HG03442 (cell line): ENCODE data around the gene SOWAHC.
A peak's percentile ranks its signal among the peaks of the same experiment; 100 is the strongest.
"Not testable (repeated sequence)": the region's sequence is repeated elsewhere in the genome, so short reads cannot be mapped to it uniquely, and the experiment has no call there.

Experiments used
- ATAC-seq: cut with Tn5 transposase; IDR thresholded peaks from one replicate; pipeline ENCODE4 v1.9.1; 2021; ENCODE audit warnings: mild to moderate bottlenecking, moderate library complexity; ENCODE audit not compliant: unreplicated experiment

Gene SOWAHC

DNA sequence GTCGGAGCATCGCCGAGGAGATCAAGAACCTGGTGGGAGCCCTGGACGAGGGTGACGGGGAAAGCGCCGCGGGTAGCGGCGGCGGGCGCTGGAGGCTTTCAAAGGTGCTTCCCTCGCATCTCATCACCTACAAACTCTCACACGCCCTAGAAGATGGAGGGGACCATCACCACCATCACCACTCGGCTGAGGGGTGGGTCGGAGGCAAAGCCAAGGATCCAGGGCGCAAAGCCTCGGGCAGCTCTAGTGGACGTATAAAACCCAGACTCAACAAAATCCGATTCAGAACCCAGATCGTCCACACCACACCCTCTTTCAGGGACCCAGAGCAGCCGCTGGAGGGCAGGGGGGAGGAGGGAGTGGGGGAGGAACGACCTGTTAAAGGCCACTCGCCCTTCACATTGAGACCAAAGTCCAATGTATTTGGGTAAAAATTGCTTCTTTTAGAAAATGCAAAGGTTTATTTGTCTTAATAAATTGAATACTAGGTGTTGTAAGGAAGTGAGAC lies 1.5 kb downstream of the SOWAHC start:
- ATAC-seq: no peak

DNA sequence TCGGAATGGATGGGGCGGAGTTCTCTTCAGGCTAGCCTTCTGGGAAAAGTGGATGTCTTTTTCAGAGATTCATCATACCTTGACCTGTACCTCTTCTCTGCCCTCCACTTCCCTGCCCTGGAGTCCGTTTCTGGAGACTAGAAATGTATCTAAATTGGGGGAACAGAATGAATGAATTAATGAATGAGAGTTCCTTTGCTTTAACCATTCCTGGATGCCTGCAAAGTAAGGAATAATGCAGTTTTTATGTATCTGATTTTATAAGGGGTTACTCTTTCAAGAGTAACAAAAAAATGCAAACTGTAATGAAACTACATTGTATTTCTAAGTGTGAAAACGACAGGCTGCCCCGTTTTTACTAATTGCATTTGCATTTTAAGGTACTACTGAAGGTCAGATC lies 2.0 kb downstream of the SOWAHC start:
- ATAC-seq: no peak

DNA sequence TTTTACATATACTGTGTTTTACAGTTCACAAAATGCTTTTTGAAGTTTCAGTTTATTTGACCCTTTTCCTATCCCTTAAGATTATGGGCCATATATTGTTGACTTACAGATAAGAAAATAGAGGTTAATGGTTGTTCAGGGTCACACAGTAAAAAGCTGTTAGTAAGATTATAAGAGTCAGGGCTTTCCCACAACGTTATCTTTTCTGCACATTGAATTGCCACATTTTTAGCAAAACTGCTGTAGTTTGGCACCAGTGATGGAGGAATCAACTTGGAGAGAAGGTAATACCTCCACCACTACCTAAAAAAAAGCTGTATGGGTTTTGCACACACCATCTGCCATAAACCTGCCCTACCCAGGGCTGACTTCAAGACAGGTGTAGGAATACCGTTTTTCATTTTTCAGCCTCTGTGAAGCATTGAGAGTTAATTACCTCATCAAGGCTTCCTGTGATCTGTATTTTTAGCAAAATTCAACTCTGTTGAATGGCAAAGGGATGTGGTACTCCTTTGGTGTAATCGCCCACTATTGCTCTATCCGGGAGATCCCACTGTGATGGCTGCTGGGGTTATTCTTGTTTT lies 5.0 kb downstream of the SOWAHC start:
- ATAC-seq: no peak

DNA sequence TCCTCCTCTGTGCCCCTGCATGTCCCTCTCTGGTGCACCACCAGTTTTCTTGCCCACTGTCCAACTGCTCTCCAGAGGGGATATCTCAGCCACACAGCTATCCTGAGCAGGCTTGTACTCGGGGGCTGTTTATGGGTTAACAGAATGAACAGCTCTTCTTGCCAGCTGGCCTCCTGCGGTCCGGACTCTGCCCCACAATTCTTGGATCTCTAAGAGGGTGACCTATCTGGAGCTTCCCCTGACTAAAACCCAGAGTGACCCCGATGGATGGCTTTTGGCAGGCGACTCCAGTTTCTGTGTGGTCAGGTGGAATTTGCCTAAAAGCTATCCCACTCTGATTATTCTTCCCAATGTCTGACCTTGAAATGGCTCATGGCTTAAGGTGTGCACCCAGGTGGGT lies 9.1 kb downstream of the SOWAHC start:
- no peak for ATAC-seq

DNA sequence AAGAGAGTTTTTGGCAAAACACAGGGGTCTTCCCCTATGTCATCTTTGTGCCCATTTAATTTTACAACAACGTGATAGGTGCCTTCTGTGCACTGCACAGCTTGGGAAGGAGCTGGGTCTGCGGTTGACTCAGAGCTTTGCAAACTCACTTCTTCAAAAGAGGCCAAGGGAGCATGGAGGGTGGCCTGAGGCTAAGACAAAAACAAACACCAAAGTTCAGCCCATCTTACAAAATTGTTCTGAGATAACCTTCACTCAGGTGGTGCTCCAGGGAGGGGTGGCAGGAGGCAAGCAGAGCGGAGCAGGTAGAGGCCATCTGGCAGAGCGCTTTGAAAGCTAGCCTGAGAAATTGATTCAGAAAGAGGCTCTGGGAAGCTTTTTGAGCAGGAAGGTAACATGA lies 9.8 kb downstream of the SOWAHC start:
- no peak for ATAC-seq

DNA sequence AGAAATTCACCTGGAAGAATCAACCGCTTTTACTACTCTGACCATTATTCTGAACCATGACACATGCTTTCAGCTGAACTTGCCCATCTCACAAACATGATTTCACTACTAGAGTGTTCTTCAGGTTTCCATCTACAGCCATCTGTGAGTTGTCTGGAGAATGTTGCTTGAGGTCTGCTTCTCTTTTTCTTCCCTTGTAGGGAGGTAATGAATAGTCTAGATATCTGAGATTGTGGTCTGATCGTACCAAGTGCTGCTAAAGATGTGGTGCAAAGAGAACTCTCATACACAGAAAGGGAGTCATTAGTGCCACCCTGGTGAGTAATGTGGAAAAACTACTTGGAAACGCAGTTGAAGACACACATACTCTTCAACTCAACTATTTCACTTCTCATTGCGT lies 10.2 kb downstream of the SOWAHC start:
- ATAC-seq: no peak

DNA sequence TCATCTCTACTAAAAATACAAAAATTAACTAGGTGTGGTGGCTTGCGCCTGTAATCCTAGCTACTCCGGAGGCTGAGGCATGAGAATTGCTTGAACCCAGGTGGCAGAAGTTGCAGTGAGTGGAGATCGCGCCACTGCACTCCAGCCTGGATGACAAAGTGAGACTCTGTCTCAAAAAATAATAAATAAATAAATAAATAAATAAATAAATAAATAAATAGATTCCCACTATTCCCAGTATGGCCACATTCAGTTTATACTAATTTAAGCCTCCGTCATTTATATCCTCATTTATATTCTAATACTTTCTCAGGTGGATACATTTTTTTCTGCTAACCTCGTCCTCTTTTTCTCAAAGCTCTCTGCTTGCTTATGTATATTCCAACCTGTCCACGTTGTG lies 14.2 kb downstream of the SOWAHC start:
- not testable (repeated sequence) for ATAC-seq

DNA sequence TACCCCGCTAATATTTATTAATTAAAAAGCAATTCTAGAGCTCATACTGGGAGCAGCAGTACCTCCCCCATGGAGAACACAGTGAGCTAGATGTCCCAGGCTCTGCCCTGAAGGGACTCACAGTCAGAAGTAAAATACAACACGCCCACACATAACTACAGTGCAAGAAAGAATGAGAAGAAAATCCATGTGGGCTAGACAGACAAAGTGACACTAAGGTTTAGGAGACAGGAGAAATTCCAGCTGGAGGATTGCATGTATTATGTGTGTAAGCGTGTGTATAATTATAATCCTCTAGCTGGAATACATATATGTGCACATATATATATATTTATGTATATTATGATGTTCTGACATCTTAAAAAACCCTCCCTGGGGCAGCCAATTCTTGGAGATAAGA lies 15.7 kb downstream of the SOWAHC start:
- no peak for ATAC-seq

DNA sequence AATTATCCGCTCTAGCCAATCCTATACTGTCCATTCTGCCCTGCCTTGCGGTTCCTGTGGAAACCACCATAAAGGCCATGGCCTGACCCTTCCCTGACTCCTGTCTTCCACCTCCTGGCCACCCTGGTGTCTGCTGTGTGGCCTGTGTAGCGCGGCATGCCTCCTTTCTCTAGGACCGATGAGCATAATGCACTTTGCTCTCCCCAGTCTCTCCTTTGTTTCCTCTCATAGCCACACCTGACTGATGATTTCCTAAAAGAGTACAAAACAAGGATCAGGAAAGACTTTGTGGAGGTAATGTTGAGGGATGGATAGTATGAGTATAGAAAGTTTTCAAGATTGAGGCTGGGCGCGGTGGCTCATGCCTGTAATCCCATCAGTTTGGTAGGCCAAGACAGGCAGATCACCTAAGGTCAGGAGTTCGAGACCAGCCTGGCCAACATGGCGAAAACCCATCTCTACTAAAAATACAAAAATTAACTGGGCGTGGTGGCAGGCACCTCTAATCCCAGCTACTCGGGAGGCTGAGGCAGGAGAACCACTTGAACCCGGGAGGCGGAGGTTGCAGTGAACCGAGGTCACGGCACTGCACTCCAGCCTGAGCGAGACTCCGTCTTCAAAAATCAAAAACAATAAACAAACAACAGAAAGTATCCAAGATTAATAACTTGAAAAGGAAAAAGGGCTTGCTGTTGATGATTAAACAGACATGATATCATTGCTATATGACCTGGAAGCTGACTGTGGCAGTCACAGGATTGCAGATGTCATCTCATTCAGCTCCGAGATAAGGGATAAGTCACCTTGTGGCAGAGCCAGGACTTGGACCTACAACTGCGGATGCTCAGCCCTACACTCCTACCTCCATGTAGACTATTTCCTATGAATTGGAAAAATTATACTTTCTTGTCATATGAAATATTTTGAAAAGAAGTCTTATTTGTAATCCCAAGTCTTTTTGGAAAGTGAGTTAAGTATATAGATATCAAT lies 16.6 kb downstream of the SOWAHC start:
- ATAC-seq: no peak

DNA sequence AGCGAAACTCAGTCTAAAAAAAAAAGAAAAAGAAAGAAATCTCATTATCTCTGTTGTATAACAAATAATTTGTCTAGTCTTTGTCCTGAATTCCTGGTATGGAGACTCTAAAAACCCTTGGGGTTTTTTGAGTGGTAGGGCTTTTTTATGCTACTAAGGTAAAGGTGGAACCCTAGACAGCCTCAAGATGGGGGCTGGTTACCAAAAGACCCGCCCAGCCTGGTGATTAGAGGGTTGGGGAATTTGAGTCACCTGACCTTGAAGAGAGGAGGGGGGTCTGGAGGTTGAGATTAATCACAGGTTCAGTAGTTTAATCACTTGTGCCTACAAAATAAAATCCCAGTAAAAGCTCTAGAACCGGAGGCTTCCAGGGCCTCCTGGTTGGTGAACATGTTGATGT lies 17.6 kb downstream of the SOWAHC start:
- ATAC-seq: no peak

DNA sequence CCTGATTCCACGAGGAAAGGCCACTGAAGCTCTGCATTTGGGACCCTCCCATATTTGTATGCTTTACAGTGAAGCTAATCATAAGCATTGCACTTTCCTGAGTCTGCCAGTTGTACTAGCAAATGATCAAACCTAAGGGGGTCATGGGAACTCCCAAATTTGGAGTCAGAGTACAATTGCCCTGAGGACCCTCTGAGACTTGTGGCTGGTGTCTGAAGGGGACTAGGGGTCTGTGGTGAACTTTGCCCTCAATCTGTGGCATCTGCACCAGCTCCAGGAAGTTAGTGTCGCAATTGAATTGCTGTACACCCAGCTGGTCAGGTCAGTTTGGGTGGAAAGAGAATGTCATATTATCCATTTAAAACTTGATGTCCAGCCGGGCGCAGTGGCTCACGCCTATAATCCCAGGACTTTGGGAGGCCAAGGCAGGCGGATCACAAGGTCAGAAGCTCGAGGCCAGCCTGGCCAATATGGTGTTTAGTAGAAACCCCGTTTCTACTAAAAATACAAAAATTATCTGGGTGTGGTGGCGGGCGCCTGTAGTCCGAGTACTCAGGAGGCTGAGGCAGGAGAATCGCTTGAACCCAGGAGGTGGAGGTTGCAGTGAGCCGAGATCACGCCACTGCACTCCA lies 18.1 kb downstream of the SOWAHC start:
- no peak for ATAC-seq

DNA sequence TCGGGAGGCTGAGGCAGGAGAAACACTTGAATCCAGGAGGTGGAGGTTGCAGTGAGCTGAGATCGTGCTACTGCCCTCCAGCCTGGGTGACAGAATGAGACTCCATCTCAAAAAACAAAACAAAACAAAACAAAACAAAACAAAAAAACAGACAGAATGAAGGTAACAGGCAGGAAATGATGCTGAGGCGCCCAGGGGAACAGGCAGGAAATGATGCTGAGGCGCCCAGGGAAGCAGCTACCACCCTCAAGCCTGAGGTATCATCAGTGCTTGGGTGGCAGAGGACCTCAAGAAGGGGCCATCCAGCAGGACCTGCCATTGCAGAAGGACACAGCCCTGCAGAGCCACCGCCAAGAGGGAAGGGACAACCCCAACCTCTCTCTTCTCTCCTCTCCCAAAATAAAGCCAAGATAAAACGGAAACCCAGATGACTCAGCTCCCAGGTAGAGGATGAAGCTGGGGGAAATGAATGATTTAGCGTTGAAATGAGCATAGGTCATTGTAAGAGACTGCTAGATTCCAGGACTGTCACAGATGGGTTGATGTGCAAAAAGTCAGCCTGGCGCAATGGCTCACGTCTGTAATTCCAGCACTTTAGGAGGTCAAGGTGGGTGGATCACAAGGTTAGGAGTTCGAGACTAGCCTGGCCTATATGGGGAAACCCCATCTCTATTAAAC lies 19.3 kb downstream of the SOWAHC start:
- no peak for ATAC-seq

DNA sequence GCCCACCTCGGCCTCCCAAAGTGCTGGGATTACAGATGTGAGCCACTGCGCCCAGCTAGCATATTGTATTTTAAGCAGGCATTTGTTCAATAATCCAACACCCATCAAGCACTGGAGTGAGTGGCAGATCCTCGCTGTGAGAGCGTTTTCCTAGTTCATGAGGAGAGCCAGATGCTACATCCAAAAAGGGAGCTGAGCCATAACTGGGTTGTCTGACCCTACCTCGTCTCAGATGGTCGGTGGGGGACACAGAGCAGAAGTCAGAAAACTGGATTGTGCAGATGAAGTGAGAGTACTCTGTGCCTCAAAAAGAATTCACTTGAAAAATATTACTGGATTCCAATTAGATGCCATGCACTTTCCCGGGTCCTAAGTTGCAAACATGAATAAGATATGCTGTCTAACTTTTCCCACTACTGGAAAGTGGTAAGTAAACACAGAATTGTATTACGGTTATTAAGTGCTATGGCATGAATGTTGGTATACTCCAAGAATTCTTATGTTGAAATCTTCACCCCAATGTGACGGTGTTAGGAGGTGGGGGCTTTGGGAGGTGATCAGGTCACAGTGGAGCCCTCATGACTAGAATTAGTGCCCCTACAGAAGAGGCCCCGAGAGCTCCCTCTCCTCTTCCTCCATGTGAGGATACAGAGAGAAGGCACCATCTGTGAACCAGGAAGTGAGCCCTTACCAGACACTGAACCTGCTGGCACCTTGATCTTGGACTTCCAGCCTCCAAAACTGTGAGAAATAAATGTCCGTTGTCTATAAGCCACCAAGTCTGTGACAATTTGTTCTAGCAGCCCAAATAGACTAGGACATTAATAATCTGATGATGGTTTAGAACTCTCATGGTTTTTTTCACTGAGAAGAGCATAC lies 21.5 kb downstream of the SOWAHC start:
- ATAC-seq: no peak

DNA sequence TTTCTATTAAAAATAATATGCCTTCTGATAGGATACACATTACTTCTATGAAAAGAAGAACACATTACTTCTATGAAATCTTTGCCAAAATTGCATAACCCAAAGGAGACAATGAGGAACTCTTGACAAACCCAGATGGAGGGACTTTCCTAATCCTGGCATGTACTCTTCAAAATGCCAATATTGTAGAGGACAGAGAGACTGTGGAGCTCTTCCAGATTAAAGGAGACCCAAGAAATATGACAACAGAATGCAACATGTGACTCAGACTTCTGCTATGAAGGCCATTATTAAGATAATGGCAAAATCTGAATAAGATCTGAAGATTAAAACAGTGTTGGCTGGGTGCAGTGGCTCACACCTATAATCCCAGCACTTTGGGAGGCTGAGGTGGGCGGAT lies 22.2 kb downstream of the SOWAHC start:
- ATAC-seq: no peak

DNA sequence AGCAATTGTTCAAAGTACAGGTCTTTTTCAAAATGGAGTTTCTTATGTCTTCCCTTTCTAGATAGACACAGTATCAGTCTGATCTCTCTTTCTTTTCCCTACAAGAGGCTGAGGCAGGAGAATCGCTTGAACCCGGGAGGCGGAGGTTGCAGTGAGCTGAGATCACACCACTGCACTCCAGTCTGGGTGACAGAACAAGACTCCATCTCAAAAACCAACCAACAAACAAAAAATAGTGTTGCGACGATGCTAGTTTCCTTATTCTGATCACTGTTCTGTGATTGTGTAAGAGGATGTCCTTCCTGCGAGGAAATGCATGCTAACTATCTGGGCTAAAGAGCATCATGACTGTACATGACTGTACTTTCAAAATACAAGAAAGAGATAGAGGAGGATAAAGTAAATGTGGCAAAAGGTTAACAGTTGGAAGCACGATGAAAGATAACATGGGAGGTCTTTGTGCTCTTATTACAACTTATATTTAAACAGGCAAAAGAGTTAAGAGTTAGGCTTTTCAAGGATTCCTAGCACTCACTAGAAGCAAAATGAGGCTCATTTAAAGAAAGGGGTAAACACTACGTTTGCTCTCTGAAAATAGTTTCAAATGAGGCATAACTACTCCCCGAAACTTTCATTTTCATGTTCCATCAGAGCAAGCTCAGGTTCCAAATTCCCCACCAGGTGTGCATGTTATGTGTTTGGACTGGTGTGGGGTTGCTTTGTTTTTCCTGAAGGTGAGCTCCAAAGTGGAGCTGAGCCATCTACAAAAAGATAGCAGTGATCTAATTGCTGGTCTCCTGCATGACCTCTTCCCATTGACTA lies 23.8 kb downstream of the SOWAHC start:
- peak; percentile 81 for ATAC-seq

DNA sequence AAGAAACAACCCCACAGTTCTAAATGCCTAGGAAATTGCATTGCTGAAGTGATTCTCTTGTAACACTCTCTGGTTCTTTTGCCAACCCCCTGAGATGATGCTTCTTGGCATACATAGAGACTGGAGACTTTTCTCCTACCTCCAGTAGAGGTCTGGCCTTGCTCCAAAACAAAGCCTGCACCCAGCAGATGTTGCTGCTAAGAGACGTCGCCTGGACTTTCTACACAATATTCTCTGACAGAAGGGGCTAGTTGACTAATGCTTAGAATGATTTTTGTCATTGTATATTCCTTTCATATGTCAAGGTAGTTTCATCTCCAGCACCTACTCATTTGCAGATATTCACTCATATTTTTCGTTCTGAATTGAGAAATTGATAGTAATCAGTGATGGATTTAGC lies 24.6 kb downstream of the SOWAHC start:
- no peak for ATAC-seq

DNA sequence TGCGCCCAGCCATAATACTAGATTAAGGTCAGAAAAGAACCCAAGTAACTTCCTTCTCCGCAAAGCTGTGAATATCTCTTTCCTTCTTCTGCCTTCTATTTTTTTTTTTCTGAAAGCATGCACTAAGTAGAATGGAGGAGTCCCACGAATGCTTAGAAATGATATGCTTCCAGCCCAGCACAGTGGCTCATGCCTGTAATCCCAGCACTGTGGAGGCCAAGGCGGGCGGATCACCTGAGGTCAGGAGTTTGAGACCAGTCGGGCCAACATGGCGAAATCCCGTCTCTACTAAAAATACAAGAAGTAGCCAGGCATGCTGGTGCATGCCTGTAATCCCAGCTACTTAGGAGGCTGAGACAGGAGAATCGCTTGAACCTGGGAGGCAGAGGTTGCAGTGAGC lies 25.8 kb downstream of the SOWAHC start:
- ATAC-seq: not testable (repeated sequence)

DNA sequence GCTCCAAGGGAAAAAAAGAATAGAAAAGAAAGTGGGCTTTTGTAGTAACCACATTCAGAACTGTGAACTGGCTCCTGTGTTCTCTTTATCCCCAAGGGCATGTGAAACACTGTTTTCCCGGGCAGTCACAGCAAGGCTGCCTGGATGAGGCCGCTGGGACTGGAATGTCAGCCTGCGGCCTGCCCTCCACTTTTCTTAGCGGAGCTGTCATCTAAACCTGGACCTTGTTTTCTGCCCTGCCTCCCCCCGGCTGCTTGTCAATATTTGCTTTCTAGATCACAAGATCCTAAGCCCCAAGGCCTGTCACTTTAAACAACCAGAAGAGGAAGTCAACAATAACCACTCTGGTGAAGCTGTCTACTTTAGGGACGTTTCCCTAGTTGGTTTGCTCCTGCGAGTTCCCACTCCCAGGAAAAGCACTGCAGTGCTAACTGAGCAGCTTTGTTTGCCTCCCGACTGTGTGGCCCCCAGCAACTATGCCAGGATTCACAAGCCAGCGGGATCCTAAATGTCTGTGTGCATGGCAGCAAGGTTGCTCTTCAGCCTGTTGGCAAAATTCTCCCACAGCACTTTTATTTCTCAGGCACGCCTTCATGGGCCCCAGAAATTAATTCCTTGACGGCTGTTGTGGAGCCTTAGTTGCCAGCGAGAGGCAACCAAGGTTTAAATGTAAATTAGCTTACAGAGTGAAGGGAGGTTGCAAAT lies 30.6 kb downstream of the SOWAHC start:
- no peak for ATAC-seq
